NCI-H345 (cell line): ENCODE results near the gene ZNF330.

Experiments
- DNase-seq: peaks from one replicate; lab custom pipeline; 2025; lab: John Stamatoyannopoulos, UW

The ZNF330 gene

DNA sequence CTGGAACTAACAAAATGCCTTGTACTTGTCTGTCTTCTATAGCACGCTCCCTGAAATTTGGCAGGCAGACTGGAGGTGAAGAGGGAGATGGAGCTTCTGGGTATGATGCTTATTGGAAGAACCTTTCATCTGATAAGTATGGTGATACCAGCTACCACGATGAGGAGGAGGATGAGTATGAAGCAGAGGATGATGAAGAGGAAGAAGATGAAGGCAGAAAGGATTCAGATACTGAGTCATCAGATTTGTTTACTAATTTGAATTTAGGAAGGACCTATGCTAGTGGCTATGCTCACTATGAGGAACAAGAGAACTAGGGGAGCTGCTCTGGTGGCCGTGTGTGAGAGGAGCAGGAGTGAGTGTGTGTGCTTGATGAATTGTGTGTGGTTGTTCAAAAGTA is 13.0 kb downstream of the ZNF330 start:
- DNase-seq = no peak

DNA sequence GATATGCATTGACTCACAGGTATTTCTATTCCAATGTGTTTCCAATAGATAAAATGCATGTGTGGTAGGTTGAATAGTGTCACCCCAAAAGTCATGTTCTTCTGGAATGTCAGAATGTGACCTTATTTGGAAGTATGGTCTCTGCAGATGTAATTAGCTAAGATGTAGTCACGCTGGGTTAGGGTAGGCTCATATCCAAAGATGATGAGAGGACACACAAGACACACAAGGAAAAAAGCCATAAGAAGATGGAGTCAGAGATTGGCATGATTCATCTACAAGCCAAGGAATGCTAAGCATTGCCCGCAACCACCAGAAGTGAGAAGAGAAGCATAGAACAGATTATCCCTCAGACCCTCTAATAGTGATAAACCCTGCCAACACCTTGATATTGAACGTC is 17.5 kb downstream of the ZNF330 start:
- DNase-seq = no peak

DNA sequence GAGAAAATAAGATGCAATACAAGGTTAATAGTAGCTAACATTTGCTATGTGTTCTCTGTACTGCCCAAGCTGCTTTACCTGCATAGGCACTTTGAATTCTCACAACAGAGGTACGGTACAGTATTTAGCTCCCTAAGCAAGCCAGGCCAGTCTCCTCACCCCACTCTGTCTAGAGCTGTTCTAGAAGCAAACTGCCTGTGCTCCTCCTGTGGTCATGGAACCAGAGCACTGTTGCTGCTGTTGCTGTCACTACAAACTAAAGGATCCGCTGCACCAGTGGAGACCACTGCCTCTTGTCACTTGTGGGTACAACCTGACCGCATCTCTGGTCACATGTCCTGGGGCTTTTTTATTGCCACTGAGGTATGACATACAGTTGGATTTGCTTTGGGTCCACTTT is 19.6 kb downstream of the ZNF330 start:
- DNase-seq = no peak

DNA sequence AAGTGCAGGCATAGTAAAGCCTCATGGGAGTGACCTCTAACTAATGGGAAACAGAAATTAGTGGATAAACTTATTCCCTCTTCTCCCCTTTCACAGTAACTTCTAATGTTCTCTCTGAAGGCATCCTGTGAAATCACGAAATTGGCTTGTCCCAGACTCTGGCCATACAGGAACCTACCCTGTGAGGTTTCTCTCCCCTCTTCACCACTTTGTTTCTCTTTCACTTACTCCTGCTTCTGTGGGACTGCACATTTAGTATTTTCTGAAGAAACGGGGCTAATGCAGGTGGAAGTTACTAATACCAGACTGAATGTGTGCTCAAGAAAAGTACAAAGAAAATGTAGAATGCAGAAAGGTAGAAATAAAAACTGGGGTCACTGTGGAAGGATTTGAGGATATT is 20.0 kb downstream of the ZNF330 start:
- DNase-seq = no peak

DNA sequence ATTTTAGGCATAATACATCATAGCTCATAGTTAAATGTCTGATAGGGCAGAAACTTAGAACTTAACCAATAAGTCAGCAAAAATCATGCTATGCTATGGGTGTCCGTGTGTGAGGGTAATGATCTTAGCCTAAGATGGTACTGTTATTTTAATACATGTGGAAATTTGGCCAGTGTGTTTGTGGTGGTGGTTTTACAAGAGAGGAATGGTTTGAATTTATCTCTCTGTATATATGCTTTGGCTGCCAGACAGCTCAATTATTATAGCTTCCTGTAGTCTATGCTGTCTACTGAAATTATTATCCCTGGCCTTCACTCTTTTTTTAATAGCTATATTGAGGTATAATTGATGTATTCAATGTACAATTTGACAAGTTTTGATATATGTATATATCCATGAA is 21.3 kb downstream of the ZNF330 start:
- DNase-seq = no peak

DNA sequence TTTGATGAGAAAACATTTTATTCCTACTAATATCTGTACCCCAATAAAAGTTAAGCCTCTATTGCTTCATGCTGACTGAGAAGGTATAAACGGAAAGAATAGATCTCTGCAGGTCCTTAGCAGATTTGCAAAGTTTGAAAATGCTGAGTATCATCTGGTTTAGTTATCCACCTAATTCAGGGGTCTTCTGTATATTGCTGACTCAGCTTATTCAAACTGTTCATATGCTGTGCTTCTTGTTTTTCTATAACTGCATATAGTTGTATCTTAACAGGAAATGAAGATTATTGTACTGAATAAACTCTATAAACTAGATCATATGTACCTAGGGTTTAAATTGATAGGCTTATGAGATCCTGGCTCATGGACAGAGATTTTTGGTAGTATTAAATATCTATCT is 23.7 kb downstream of the ZNF330 start:
- no peak for DNase-seq

DNA sequence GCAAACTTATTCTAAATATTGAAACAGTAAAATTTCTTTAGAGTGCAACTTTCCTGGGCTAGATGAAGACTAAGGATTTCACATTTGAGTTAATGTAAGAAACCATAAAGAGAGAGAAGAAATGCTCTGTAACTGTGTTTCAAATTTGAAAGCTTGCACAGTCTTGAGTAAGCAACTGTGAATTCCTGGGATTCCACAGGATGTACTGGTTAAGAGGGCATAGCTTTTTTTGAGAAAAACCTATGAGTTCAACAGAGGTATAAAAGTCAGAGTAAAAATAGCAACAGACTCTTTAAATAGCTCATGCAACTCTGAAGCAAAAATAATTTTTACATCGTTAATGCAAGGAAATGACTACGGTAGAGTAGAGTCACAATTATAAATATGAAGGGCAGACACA is 25.5 kb downstream of the ZNF330 start:
- no peak for DNase-seq

DNA sequence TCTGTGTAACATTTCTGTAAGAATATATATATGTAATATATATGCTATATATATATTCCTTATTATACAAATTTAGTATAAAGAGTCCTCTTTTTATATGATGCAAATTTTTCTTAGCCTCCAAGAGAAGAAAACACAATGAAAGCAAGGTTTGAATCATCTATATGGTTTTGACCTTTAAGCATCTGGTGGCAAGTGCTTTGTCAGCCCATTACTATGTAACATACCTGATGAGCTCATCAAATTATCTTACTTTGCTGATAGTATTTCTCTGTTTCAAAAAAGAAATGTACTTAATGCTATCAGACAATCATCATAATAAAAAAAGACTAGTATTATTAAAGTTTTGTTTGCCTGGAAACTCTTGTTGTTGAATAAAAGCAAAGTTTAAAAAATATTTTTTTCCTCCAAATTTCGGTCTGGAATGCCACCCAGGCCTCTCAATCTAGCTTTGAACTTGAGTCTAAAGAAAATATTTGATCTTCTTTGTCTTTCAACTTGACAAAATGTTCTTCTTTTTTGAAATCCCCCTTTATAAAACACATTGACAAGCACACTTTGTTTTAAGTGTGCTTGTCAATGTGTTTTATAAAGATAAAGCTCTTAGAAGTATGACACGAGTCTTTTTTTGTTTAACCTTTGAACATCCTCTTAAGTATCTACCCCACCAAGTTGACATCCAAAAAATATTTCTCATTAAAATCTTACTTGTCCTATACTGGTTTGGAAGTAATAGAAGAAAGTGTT is 26.2 kb downstream of the ZNF330 start:
- DNase-seq = no peak

DNA sequence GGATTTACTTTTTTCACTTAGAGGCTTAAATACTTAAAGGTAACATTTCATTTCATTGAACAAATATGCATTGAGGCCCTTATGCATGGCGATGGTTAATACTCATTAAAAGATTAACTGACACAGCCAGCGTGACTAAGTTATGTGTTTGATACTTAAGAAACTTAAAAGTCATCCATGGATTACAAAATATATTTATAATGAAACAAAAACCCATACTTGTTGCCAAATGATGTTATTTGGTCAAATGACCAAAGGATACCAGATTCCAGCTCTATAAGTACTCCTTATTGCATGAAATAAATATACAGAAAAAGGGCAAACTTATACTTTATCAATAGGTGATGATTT is 26.7 kb downstream of the ZNF330 start:
- no peak for DNase-seq

DNA sequence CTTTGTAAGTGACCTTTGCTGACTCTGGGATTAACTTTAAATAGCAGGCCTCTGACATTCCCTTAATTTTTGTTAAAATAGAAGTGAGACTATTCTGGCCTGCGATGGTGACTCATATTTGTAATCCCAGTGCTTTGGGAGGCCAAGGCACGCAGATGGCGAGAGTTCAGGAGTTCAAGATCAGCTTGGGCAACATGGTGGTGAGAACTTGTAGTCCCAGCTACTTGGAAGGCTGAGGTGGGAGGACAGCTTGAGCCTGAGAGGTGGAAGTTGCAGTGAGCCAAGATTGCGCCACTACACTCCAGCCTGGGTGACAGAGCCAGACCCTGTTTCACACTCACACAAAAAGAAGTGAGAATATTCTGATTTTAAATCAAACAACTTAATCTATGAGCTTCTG is 27.3 kb downstream of the ZNF330 start:
- DNase-seq = no peak

DNA sequence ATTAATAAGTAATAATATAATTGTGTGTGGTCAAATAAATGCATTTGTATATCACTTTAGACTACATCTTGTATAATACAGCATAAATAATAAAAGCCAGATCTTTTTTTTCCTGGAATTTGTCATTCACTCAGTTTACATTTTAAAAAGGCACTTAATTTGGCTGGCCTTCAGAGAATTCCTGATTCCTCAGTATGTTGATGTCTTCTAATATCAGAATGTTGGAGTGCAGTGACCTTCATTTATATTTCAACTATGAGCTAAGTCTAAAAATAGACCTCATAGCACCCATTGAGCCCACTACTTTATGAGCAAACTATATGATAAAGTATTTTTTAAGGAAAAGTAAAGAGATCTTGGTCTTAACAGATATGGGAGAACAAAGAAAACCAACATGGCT is 27.8 kb downstream of the ZNF330 start:
- DNase-seq = no peak

DNA sequence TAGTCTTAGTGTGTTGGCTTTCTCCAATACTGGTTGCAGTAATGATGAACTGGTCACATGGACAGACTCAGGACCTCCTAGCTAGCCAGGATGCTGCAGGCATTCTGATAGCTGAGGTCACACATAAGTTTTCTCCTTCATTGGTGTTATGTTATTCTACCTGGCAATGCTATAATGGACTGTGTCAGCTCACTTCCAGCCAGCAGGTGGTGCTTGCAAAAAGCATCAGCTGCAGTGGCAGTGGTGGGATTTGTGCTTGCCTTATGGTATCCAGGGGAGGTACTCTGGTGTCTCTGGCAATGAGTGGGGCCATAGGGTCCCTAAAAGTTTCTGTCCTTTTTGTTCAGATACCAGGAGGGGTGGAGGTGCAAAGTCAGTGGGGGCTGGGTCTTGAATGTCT is 33.6 kb downstream of the ZNF330 start:
- DNase-seq = no peak

DNA sequence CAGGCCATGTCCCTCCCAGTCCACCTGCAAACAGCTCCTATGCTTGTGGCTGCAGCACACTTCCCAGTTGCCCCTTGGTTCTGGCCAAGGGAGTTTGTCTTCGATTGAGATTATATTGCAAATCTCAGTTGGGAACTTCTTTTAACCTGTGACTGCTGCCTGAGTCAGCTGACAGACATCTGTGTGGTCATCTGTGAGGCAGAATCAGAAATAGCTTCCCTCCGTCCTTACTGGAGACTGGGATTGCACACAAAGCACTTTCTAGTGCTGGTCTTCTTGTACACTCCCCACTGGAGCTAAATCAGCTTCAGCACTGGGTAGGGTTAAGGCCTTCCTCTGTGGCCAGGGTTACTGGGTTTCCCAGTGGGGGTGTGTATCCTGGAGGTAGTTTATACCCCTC is 34.3 kb downstream of the ZNF330 start:
- DNase-seq = no peak

DNA sequence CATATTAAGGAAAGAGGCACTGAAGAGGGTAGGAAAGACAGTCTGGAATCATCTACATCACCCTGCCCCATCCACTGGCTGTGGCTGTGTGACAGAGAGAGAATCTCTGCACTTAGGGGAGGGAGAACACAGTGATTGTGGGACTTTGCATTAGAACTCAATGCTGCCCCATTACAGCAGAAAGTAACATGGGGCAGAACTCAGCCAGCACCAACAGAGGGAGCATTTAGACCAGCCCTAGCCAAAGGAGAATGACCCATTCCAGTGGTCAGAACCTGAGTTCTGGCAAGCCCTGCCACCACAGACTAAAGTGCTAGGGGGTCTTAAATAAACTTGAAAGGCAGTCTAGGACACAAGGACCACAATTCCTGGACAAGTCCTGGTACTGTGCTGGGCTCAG is 37.9 kb downstream of the ZNF330 start:
- no peak for DNase-seq

DNA sequence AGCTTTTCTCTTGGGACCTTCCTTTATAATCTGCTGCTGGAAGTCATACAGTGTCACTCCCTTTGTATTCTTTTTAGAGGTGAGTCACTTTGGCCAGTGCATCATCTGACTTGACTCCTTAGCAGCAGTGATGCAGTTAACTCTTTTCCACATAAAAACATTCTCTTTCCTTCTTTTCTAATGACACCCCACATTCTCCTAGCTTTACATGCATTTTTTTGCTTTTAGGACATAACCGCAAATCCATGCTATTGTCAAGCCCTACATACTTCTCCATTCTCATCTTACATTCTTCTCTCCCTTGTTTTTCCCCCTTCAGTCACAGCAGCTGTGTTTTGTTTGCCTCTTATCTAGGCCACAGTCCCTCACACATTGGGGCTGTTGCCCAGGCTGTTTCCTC is 55.1 kb downstream of the ZNF330 start:
- DNase-seq = no peak

DNA sequence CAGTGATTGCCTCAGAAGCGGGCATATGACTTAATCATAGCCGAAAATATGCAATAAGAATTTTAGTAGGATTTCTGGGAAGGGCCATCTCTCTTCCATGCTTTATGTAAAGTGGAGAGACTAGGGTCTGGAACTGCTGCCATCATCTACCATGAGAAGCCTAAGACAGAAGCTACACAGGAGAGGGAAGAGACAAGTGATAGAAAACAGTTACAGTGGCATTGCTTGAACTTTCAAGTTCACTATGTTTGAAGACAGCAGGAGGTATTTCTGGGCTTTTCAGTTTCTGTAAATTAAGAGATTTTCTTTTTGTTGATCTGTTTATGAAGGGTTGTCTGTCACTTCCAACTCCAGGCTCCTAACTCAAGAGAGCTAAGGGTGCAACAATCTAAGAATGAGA is 62.5 kb downstream of the ZNF330 start:
- DNase-seq = no peak

DNA sequence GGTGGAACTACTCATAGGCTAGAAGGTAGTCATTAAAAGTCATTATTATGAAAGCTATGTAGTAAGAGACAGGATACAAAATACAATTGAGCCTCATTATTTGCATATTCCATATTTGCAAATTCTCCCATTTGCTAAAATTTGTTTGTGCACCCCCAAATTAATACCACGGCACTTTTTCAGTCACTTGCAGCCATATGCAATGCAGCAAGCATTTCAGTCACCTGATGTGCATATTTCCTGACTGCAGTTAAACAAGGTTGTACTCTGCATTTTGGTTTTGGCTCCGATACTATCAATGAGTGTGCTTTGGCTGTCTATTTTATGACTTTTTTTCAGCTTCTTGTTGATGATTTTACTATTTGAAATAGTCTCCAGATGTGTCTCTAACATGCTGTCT is 62.9 kb downstream of the ZNF330 start:
- DNase-seq = no peak
